ENCODE data around the gene PPARD.
"Not testable (repeated sequence)": the region's sequence is repeated elsewhere in the genome, so short reads cannot be mapped to it uniquely, and the experiment has no call there.

The PPARD gene

DNA sequence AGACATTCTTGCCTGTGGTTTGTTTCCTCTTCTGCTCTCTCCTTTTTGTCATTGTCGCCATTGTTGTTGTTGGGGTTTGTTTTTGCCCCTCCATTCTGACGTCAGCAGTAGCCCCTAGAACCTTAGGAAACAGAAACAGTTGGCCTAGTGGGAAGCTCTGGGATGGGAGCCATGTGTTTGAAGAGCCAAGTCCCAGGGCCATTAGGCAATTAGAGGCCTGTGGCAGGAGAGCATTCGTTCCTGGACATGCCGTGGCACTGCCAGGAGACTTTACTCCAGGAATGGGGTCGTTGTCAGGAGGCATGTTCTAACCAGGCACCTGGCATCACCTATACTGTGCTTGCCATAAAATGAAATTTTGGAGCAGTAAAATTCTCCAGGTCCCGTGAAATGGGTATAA lies 39.7 kb downstream of the PPARD start:
- no peak for DNase-seq (ENCODE audit: low read depth)

DNA sequence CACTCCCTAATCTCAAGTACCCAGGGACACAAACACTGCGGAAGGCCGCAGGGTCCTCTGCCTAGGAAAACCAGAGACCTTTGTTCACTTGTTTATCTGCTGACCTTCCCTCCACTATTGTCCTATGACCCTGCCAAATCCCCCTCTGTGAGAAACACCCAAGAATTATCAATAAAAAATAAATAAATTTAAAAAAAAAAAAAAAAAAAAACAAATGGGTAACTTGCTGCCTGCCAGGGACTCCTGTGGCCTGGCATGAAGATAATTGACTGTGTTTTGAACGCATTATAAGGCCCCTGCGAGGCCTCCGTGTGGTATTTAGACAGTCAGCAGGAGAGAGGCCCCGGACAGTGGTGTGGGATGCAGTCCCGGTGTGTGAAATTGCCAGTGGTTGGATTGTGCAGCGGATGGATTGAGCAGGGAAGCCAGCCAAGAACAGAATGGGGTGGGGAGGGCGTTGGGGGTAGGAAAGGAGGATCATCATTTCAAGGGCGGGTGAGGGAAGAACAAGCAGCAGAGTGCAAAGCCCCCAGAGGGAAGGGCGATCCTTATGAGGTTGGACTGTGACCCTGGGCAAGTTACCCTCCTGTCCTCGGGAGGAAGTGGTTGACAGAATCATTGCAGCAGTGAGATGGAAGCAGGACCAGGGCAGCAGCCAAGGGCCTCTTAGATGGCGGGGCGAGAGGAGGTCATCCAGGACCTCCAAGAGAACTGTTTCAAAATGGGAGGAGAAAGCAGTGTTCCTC lies 43.3 kb downstream of the PPARD start:
- no peak for DNase-seq (ENCODE audit: low read depth)

DNA sequence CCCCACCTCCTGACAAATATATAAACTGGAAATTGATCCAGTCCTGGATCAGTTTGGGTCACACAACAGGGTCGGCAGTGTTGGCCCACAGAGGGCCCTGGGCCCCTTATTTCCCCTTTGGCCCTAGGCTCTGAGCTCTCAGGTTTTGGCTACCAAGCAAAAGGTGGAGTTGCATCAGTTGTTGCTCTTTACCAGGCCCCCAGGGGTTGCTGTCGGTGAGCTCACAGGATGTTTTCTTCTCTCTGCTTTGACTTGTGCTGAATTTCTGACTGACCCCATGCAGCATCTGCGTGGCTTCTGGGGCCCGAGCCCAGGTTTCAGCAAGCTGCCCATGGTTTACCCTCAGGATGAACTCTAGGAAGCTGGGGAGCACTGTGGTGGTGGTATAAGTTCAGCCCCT lies 44.6 kb downstream of the PPARD start:
- no peak for DNase-seq (ENCODE audit: low read depth)

DNA sequence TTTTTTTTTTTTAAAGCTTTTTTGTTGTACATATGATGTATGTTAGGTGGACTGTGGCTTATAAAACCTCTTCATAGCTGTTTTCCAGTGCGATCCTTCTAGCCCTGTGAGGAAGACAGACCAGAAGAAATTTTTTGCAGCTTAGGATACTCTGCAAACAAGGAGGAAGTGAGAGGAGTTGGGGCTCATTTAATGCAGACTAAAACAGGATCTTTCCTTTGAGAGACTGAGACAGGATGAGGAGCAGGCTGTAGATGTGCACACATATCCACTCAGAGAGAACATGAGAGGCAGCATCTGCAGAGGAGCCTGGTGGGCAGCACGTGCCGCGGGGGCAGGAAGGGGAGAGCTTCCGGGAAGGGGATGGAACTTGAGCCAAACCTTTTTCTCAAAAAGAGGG lies 45.7 kb downstream of the PPARD start:
- DNase-seq (ENCODE audit: low read depth): no peak

DNA sequence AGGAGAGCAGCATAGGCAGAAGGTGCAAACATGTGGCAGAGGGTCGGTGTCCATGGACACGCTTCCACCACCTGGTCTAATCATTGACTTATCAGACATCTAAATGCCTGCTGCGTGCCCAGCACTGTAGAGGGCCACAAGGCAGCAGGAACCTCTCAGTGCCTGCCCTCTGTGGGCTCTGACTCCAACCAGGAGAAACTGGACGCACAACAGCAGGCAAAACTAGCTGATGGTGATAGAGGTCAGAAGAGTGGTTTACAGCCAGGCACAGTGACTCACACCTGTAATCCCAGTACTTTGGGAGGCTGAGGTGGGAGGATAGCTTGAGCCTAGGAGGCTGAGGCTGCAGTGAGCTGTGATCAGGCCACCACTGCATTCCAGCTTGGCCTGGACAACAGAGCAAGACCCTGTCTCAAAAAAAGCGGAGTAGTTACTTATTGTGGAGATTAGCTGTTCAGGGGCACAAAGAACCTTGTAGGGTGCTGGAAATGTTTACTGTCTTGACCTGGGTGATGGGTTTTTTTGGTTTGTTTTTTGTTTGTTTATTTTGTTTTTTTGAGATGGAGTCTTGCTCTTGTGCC lies 46.5 kb downstream of the PPARD start:
- DNase-seq (ENCODE audit: low read depth): no peak

DNA sequence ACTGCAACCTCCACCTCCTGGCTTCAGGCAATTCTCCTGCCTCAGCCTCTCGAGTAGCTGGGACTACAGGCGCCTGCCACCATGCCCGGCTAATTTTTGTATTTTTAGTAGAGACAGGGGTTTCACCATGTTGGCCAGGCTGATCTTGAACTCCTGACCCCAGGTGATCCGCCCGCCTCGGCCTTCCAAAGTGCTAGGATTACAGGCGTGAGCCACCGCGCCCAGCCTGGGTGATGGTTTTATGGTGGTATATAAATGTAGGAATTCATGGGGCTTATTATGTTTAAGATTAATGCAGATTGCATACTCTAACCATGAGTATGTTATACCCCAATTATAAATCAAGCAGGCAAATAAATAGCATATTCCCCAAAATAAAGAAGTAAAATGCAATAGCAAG lies 47.0 kb downstream of the PPARD start:
- DNase-seq (ENCODE audit: low read depth): not testable (repeated sequence)

DNA sequence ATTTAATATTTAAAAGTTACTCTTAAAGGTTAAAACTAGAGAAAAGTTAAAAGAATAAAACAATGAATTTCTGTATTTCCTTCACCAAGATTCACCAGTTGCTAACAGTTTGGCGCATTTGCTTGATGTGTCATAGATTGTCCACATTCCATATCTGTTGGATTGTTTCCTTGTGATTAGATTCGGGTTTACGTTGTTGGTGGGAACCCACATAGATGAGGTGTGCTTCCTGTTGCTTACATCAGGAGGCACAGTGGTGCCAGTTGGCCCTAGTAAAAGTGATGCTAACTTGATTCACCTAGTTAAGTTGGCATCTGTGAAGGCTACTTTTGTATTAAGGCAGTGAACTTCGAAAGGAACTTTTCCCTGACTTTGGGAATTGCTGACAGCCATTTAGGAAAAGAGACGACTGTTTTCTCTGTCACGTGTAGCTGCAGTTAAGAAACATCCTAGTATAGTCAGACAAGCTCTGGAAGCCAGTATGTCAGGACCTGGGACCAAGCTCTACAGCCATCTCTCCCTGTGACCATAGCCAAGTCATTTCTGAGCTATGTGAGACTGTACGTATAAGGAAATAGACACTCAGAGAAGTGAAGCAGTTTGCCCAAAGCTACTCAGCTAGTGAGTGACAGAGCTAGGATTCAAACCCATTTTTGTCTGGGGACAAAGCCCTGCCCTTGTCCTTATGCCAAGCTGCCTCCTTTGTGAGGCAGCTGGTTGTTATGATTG lies 49.0 kb downstream of the PPARD start:
- DNase-seq (ENCODE audit: low read depth): no peak

DNA sequence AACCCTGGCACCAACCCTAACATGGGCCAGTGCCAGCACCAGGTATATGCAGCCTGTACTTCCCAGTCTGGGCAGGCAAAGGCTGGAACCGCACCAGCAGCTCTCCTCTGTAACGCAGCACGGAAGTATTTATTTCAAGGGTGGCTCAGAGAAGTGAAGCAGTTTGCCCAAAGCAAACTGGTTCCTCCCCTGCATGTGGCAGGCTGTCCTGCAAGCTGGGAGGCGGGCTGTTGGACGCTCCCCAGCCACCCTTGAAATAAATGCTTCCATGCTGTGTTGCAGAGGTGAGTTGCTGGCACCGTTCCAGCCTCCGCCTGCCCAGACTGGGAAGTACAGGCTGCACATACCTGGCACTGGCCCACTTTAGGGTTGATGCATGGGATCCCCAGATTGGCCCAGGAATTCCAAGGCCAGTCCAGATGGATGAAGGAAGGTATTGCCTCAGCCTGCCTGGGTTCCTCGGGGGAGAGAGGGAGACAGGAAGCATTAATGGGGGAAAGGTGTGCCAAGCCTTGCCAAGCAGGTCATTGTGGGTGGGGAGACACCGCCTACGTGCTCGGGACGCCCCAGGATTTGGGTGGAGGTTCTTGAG lies 49.8 kb downstream of the PPARD start:
- DNase-seq (ENCODE audit: low read depth): no peak

DNA sequence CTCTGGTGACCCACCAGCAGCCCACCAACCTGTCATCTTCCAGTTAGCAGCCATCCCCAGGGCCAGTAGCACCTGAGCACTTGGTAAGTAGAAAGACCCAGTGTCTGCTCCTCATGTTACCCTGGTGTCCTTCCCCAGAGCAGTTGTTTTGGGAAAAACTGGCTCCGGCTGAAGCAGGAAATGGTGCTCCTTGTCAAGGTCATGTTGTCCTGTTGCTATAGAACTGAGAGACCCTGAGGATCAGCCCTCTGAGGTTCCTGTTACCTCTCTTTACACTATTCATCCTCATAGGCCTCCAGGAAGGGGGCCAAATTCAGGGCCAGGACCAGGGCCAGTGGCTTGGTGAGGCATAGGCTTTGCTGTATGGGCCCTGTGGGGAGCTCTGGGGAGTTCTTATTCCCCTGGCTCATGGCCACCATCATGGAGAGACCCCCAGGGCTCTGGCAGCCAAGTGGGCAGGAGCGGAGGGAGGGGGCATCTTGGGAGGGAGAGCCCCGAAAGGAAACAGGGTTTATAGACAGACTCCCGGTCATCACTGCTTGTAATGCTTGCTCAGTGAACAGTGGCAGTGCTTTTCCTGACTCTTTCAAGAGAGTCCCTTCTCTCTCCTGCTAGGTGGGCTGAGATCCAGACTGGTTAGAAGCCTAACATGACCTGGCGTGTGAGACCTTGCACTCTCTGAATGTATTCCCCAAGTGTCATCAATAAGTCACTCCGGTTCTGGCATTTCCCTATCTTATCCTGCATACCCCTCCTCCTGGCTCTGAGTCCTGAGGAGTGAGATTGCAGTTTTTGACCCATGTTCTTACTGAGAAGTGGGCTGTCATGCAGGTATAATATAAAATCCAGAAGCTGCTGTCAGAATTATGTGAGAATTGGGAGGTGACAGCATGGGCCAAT lies 50.7 kb downstream of the PPARD start:
- DNase-seq (ENCODE audit: low read depth): no peak

DNA sequence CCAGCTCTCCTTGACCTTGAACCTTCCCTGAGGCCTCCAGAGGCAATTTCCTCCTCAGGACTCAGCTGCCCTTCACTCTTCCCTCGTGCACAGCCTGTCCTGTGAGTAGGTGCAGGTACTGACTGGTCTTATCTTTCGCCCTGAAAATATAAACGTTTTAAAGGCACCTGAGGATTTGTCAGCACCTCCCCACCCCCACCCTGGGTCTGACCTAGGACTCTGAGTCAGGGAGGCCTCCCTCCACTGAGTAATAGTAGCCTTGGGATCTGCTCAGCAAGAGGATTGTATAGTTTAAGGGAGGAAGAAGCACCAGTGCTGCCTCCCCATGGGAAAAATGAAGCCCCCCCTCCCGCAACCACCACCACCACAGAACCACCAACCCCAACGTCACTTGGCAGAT lies 54.6 kb downstream of the PPARD start:
- no peak for DNase-seq (ENCODE audit: low read depth)

DNA sequence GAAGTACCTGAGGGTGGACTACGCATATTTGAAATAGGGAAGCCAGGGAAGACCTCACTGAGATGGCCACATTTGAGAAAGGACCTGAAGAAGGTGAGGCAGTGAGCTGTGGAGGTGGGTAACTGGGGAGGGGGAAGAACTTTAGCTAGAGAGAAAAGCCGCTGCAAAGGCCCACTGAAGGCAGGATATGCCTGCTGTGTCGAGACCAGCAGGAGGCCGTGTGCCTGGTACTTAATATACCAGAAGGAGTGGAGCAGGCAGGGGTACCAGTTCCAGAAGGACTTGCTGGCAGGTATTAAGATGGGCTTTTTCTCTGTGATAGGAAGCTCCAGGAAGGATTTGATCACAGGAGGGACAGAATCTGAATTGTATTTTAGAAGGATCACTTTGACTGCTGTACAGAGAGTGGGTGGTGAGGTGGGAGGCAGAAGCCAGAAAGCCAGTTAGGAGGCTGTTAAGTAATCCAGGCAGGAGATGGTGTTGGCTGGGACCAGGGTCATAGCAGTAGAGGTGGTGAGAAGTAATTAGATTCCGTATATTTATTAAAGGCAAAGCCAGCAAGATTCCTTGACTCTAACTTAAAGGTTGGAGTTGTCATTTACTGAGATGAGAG lies 55.6 kb downstream of the PPARD start:
- DNase-seq (ENCODE audit: low read depth): no peak

DNA sequence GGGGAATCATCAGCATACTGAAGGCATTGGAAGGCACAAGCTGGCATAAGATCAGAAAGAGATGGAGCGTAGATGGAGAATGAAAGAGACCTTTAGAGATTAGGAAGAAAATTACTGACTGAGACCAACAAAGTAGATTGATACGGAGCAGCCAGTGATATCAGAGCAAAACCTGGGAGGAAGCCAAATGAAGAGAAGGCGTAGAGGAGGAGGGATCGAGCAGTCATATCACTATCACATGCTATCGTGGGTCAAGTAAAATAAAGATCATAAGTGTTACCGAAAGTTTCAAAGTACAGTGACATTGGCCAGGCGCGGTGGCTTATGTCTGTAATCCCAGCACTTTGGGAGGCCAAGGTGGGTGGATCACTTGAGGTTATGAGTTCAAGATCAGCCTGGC lies 56.2 kb downstream of the PPARD start:
- DNase-seq (ENCODE audit: low read depth): no peak

DNA sequence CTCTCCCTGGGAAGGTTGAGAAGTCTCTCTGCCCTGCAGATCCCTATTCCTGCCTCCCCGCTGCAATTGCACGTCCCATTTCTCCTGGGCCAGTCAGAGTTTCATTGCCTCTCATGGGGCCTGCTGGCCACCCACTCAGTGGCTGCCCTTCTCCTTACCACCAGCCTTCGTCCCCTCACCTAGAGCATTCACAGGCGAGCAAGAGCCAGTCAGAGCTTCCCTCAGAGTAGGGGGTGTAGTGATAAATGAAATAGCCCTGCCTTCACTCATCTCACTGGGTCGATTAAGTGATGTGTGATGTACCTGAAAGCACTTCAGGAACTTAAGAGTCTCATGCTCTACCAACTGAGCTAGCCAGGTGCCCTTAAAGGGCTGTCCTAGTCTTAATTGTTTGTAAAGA lies 57.8 kb downstream of the PPARD start:
- DNase-seq (ENCODE audit: low read depth): no peak

DNA sequence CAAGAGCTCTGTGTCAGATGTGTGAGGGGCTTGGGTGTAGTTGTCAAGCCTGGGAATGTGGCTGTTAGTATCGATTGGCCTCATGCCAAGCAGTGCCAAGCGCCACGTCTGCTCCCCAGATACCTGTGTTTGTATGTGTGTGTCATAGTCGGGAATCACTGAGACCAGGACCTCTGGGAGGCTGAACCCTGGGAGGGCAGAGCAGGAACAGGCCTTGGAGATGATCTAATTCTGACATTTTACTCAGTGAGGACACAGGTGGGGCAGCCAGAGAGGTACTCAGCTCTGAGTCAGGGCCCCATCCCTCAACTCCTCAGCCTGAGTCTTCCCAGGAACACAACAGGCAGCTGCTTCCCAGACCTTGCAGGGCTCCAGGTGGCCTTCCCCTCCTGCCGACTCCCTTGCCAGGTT lies 58.5 kb downstream of the PPARD start:
- no peak for DNase-seq (ENCODE audit: low read depth)

DNA sequence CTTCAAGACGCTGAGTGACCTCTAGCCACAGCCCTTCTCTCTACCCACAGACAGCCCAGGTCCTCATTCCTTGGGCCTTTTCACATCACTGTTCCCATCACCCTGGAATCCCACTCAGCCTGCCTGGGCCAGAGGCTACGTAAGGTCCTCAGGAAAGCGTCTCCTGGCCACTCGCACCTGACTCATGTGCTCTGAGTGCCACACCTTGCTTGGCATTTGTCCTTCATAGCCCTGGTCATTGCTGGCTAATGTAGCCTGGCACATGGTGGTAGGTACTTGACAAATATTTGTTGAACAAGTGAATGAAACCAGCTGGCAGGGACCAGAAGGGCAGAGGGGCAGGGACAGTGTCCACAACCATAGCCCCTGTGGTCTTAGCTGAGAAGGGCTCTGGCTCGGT lies 59.2 kb downstream of the PPARD start:
- DNase-seq (ENCODE audit: low read depth): no peak

DNA sequence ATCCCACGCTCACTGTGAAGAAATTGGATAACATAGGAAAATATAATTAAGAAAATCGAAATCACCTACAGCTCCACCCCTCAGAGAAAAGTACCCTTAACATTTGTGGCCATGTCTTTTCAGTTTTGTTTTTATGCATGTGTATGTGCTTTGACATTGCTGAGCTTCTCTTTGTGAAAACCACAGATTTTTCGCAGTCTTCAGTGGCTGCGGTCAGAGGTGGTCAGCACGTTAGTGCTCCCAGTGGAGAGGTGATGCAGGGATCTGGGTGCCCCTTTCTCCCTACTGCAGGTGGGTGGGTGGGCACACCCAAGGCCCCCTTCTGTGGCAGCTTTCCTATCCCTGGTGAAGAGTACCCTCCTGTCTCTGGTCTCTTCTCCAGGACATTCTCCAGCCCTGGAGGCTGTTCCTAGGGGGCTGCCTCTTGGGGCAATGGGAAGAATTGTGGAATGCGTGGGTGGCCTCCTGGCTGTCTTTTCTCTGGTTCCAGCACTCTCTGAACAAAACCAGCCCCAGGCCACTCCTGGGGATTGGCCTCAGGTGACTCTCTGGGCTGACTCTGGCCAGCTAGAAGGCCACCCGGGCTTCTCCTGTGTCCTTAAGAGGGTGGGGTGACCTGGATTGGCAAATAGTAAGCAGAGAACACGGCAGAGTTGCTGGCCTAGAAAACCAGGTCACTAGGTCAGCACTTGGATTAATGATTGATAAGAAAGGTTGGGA lies 59.9 kb downstream of the PPARD start:
- DNase-seq (ENCODE audit: low read depth): no peak

DNA sequence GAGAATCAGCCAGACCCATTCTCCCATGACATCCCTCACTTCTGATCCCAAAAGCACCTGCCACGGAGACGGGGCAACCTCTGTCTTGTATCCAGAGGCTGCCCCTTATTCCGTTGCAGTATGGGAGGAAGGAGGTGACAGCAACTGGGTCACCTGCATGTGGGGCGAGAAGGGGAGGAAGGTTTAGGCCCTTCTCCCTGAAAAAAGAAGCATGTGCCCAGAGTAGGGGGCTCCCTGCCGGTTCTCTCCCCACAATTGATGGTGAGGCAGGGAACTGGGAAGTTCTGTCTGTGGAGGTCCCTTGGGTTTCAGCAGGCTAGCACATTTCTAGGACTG lies 60.5 kb downstream of the PPARD start:
- no peak for DNase-seq (ENCODE audit: low read depth)

DNA sequence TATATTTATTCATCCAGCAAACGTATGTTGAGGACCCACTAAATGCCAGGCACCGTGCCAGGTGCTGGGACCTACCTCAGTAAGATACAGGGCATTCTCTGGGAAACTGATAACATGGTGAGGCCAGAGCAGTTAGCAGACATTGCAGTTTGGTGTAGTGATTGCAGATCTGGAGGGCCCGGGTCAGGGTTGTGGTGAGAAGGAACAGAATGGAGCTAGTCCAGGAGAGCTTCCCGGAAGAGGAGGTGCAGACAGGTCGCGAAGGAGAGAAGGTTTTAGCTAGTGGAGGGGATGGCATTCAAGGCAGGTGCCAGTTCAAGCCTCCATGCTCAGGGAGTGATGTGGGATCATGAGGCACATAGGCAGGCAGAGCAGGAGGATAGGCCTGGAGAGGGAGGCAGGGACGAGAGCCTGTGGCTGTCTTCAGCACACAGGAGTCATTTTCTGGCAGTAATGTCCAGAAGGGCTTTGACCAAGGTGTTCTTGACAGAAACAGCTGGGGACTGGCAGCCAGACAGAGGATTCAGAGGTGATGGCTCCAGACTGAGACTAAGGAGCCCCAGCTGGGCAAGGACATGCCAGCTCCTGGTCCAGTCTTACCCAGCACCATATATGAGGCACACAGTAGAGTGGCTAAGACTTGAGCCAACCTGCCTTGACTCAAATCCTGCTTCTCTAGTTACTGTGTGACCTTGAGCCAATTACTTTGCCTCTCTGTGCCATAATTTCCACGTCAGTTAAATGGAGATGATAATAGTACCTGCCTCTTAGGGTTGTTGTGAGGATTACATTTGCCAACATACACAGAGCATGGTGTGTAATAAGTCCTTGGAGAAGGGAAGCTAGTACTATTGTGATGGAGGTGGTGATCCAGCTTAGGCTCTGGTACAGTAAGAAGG lies 61.4 kb downstream of the PPARD start:
- DNase-seq (ENCODE audit: low read depth): no peak

DNA sequence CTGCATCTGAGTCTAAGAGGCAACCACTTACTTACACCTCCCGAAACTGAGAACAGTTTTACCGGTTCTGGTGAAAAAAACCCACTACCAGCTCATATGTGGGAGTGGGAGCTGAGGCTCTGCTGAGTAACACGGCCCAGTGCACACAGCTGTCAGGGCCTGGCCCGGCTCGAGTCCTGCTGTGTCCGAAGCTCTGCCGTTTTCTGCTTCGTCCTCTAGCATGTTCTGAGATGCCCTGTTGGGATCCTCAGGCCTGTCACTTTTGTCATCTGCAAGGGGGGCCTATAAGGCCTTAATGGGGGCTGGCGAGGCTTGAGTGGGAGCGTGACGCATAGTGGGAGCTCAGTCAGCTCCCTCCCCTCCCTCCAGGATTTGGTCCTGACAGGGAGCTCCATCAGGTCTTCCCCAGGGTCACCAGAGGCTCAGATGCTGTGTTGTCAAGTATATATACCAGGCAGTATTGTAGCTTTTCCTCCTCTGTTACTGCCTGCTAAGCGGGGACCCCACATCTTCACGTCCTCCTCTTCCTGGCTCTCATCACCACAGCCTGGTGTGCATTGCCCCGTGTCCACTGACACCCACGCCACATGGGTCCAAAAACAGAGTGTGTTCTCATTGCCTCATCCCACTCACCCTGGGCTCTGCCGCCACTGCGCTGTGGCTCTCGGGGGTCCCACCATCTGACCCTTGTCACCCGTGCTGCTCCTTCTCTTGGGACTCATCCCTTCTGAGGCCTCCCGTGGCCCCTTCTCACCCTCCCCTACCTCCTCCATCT lies 64.5 kb downstream of the PPARD start:
- no peak for DNase-seq (ENCODE audit: low read depth)

All from activated T-cell treated with anti-CD3 and anti-CD28 coated beads for 24 hours (primary cell).